IgD-negative memory B cell (primary cell): ENCODE results near the gene ANKRD2. TPM values are rescaled to one million over a fixed set of nuclear protein-coding genes. Genes with fewer than 3 reads are reported as not detected.
A peak's percentile ranks its signal among the peaks of the same experiment; 100 is the strongest.

Experiments used
- H3K27ac Mint-ChIP-seq, 3 donors: one replicate each; pipeline ENCODE4 v1.8.0; 2020 to 2022; ENCODE audit warnings: mild to moderate bottlenecking in 3 of 3, mixed read lengths in 3 of 3, moderate library complexity in 1 of 3
- H3K27me3 Mint-ChIP-seq: one replicate; pipeline ENCODE4 v1.8.0; 2021; ENCODE audit warnings: mixed read lengths
- H3K36me3 Mint-ChIP-seq: one replicate; pipeline ENCODE4 v1.8.0; 2020; ENCODE audit warnings: mild to moderate bottlenecking, mixed read lengths
- H3K4me1 Mint-ChIP-seq, 3 donors: one replicate each; pipeline ENCODE4 v1.8.0; 2020 to 2022; ENCODE audit warnings: mixed read lengths in 3 of 3, mild to moderate bottlenecking in 1 of 3
- H3K4me3 Mint-ChIP-seq, 4 donors: one replicate each; pipeline ENCODE4 v1.8.0; 2020 to 2022; ENCODE audit warnings: mild to moderate bottlenecking in 4 of 4, mixed read lengths in 4 of 4, moderate library complexity in 3 of 4
- H3K9me3 Mint-ChIP-seq, 3 donors: one replicate each; pipeline ENCODE4 v1.8.0; 2020 to 2021; ENCODE audit warnings: mixed read lengths in 3 of 3, mild to moderate bottlenecking in 1 of 3
- polyA plus RNA-seq: library from polyadenylated mRNA; unstranded; fragments of 300-500 nt; fragmentation: Illumina TruSeq; gene quantifications from one replicate; pipeline ENCODE4 v1.2.3, GENCODE V29; 2021

Gene ANKRD2
- polyA plus RNA-seq, 1 donor from 2014 or later: not detected

GRCh38 chr10:97623277-97623676 lies 50.7 kb downstream of the ANKRD2 start:
- H3K27me3 Mint-ChIP-seq: no peaks in the 10 kb centered on the region
- H3K4me3 Mint-ChIP-seq: no peak overlapping the region
- H3K27ac Mint-ChIP-seq: no peak overlapping the region
- peaks cover 0 to 4% (median 0%) of the 10 kb centered on the region in 3 donors for H3K4me1 Mint-ChIP-seq
- H3K9me3 Mint-ChIP-seq: no peaks in the 10 kb centered on the region
- no peaks in the 10 kb centered on the region for H3K36me3 Mint-ChIP-seq

GRCh38 chr10:97627731-97628130 lies 55.2 kb downstream of the ANKRD2 start:
- Mint-ChIP-seq H3K27me3 (no peaks in the 10 kb centered on the region), H3K36me3 (no peaks in the 10 kb centered on the region), H3K4me3 (peak overlapping the region in 1 of 4 donors; percentile 66), H3K4me1 (peaks cover 1 to 4% (median 2%) of the 10 kb centered on the region in 3 donors), H3K9me3 (no peaks in the 10 kb centered on the region), H3K27ac (peak overlapping the region in 1 of 3 donors; percentile 18)

GRCh38 chr10:97628228-97628627 lies 55.6 kb downstream of the ANKRD2 start:
- Mint-ChIP-seq H3K4me3 (peak overlapping the region in 1 of 4 donors; percentile 66), H3K27ac (peak overlapping the region in 1 of 3 donors; percentile 18), H3K9me3 (no peaks in the 10 kb centered on the region), H3K36me3 (no peaks in the 10 kb centered on the region), H3K4me1 (peaks cover 2 to 6% (median 4%) of the 10 kb centered on the region in 3 donors), H3K27me3 (no peaks in the 10 kb centered on the region)

- peaks cover 1% of the 10 kb centered on the region for H3K27me3 Mint-ChIP-seq
- peaks cover 7 to 11% (median 9%) of the 10 kb centered on the region in 3 donors for H3K4me1 Mint-ChIP-seq
- peaks cover 0 to 2% (median 0%) of the 10 kb centered on the region in 3 donors for H3K9me3 Mint-ChIP-seq
- H3K36me3 Mint-ChIP-seq: no peaks in the 10 kb centered on the region
- no peak overlapping the region for H3K27ac Mint-ChIP-seq
- H3K4me3 Mint-ChIP-seq: no peak overlapping the region
Observed at GRCh38 chr10:97629289-97629688, 56.7 kb downstream of the ANKRD2 start.

GRCh38 chr10:97631098-97631497 lies 58.5 kb downstream of the ANKRD2 start:
- Mint-ChIP-seq H3K27me3 (peaks cover 1% of the 10 kb centered on the region), H3K36me3 (no peaks in the 10 kb centered on the region), H3K4me3 (peak overlapping the region in 1 of 4 donors; percentile 65), H3K4me1 (peaks cover 7 to 11% (median 9%) of the 10 kb centered on the region in 3 donors), H3K9me3 (peaks cover 0 to 2% (median 0%) of the 10 kb centered on the region in 3 donors), H3K27ac (no peak overlapping the region)

GRCh38 chr10:97632949-97633884 lies 60.6 kb downstream of the ANKRD2 start, which contains the start of gene MORN4:
MORN4 (minus strand) TSS chr10:97633500; CDS start chr10:97619653, 13,847 bp downstream.
- peaks cover under 1% of the 10 kb centered on the region for H3K36me3 Mint-ChIP-seq
- H3K4me1 Mint-ChIP-seq: peaks cover 7 to 9% (median 7%) of the 10 kb centered on the region in 3 donors
- peak within 1 kb of the TSS; percentile 93 to 100 (median 98) for H3K4me3 Mint-ChIP-seq
- peaks cover 0 to 2% (median 0%) of the 10 kb centered on the region in 3 donors for H3K9me3 Mint-ChIP-seq
- peak within 1 kb of the TSS; percentile 83 to 91 (median 90) for H3K27ac Mint-ChIP-seq
- peaks cover 1% of the 10 kb centered on the region for H3K27me3 Mint-ChIP-seq

Other genes with a start within 250 kb of the ANKRD2 start
- 7.3 TPM for gene FRAT2, start 238.1 kb upstream of the ANKRD2 start, polyA plus RNA-seq
- gene RRP12, start 171.4 kb upstream of the ANKRD2 start, polyA plus RNA-seq: 15.0 TPM
- gene PGAM1, start 146.6 kb upstream of the ANKRD2 start, polyA plus RNA-seq: 192 TPM
- 60.6 TPM for gene EXOSC1, start 126.8 kb upstream of the ANKRD2 start, polyA plus RNA-seq
- 23.3 TPM for gene ZDHHC16, start 126.6 kb upstream of the ANKRD2 start, polyA plus RNA-seq
- 29.1 TPM for gene MMS19, start 74.4 kb upstream of the ANKRD2 start, polyA plus RNA-seq
- 1.2 TPM for gene UBTD1, start 73.9 kb upstream of the ANKRD2 start, polyA plus RNA-seq
- not detected for gene HOGA1, start 11.6 kb downstream of the ANKRD2 start, polyA plus RNA-seq
- not detected for gene C10orf62, start 16.9 kb downstream of the ANKRD2 start, polyA plus RNA-seq
- gene MORN4, start 60.7 kb downstream of the ANKRD2 start, polyA plus RNA-seq: 2.1 TPM
- 10.0 TPM for gene PI4K2A, start 67.9 kb downstream of the ANKRD2 start, polyA plus RNA-seq
- 3.3 TPM for gene AVPI1, start 114.5 kb downstream of the ANKRD2 start, polyA plus RNA-seq
- gene MARVELD1, start 141.0 kb downstream of the ANKRD2 start, polyA plus RNA-seq: 0.40 TPM
- 35.4 TPM for gene ZFYVE27, start 164.3 kb downstream of the ANKRD2 start, polyA plus RNA-seq
- not detected for gene SFRP5, start 199.2 kb downstream of the ANKRD2 start, polyA plus RNA-seq